Activated CD4-positive, alpha-beta T cell treated with anti-CD3 and anti-CD28 coated beads, Interleukin-2, amount 50 U/mL, for 16 hours (primary cell): ENCODE results near the gene SESTD1.
"Not testable (repeated sequence)": the region's sequence is repeated elsewhere in the genome, so short reads cannot be mapped to it uniquely, and the experiment has no call there.

Source experiments
- DNase-seq: peaks from one replicate; pipeline ENCODE4 v3.0.0-alpha.2; 2020

The SESTD1 gene

DNA sequence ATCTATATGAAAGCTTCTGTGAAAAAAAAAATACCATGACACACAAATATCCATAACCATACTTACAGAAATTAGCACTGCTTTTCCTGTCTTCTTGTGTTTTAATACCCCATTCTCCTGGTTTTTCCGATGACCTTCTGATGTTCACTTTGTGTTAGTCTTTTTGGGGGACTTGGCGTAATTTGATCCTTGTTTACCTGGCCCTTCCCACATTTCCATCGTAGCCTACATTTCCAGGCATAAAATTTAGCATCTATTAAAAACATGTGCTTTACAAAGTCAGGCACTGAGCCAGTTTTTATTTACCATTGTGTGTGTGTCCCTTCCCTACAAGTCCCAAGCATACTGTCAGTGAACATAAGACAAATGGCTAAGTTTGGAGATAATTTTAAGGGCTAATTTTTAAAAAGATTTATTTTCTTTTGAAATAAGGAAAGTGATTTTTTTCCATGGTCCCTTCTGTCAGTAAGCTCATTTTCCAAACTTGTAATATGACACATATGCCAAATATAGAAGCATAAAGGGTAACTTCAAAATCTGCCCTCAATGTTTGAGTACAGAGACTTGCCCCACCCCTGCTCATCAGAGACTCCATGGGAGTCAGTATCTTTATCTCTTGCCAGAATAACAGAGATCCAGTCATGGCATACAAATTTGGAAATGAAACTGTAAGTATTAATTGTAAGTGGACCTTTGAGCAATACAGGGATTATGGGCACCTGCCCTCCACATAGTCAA, 27.3 kb downstream of the SESTD1 start:
- no peak for DNase-seq

DNA sequence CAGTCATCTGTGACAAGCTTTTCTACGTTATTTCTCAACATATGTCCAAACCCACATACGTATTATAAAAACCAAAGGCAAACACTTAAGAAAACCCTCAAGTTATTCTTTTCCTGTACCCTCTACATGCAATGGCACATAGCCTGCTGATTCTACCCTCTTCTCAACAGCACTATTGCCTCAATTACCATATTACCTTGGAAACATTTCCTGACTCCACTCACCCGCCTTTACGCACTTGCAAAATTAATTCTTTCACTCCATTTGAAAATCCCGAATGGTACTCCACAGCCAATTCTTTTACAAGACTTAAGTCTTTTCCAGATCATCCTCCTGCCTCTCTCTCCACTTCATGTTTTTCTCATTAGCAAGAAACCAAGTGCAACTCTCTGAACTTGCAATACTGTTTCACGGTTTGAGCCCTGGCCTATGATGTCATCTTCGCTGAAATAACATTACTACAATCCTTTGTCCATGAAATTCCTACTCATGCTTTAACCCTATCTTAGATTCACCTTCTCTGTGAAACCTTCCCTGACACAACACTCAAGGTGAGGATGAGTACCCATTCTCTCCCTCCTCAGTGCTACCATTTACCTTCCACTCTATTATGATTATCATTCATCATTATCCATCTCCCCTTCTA, 29.0 kb downstream of the SESTD1 start:
- DNase-seq: no peak

DNA sequence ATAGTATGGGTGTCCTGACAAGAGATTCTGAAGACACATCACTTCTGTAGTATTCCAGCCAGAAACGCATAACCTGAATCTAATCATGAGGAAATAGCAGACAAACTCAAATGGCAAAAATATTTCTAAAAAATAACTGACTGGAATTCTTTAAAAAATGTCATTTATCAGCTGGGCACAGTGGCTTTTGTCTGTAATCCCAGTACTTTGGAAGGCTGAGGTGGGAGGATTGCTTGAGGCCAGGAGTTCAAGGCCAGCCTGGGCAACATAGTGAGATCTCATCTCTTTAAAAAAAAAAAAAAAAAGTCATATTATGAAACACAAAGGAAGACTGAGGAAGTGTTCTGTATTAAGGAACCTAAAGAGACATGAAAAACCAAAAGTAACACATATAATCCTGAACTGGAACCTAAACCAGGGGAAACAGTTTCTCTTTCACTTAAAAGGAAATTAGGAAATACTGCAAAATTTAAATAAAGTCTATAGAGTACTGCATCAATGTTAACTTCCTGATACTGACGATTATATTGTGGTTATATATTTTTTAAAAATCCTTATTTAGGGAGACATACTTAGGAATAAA, 29.9 kb downstream of the SESTD1 start:
- DNase-seq: no peak

DNA sequence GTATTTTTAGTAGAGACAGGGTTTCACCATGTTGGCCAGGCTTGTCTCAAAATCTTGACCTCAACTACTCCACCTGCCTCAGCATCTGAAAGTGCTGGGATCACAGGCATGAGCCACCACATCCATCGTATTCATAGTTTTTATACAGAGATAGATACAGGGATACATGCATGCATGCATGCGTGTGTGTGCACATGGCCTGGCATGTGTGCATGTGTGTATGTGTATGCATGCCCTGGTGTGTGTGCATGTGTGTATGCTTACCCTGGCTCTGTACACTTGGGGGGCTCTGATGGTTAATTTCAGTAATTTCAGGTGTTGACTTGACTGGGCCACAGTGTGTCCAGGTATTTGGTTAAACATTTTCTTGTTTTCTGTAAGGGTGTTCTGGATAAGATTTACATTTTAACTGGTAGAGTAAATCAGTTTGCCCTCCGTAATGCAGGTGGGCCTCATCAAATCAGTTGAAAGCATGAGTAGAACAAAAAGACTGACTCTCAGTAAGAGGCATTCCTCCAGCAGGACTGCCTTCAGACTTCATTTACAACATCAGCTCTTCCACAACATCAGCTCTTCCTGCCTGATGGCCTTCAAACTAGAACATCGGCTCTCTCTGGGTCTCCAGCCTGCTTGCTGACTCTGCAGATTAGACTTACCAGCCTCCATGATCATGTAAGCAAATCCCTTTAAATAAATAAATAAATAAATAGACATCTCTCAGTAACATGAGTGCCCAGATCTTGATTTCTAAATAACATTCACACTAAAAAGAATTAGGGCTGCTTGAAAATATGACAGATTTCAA, 30.8 kb downstream of the SESTD1 start:
- DNase-seq: no peak

DNA sequence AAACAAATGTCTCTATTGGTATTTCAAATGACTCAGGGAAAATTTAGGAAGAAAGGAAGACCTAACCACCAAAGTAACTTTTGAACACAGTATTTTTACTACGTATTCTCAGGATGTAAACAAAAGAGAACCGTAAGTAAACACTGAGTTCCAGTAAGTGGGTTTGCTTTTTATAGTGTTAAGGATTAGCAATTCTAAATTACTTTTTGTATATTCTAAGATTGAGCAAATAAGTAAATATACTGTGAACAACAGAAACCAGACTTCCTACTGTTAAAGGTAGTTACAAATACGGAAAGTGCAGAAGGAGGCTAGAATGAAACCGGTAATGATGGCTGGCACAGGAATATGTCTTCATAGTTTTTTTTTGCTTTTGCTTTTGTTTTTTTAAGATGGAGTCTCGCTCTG, 31.5 kb downstream of the SESTD1 start:
- no peak for DNase-seq

DNA sequence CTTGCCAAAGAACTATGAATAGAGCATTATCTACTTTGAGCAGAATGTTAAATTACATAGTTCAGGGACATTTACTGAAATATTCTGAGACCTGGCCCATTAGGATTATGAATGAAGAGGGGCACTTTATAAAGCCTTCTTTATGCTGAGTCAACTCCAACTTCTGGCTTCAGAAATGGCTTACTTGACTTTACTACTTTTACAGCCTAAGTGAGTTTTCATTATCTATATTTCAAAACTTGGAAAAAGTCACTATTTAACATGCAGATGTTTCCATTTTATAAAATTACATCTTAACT, 37.7 kb downstream of the SESTD1 start:
- no peak for DNase-seq

DNA sequence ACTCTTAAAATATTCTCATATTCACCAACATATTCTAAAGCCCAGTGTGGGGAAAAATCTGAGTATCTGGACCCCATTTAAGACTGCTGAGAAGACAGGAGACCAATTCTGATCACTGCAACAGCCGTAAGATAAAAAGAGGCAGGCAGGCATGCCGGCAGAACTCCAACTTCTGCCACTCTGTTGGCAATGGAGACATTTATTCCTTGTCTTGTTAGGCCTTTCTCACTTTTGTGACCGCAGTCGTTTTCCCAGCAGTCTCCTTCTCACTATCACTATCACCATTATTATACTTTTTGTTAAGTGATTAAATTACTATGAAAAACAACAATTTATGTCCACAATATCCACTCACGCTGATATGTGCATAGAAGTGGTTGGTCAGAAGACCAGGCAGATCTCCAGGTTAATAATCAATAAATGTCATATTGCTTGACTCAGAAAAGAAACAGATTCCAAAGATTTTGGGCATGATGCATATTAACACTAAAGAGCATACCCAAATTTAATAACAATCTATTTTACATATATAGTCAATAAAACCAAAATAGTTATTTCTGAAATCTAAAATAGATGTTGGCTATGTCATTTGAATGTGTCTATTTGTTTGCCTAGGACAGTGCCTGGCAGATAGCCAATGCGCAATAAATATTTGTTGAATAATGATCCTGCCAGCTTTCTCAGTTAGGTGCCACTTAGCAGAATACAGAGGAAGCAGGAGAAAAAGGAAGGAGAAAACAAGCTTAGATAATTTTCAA, 38.2 kb downstream of the SESTD1 start:
- no peak for DNase-seq

DNA sequence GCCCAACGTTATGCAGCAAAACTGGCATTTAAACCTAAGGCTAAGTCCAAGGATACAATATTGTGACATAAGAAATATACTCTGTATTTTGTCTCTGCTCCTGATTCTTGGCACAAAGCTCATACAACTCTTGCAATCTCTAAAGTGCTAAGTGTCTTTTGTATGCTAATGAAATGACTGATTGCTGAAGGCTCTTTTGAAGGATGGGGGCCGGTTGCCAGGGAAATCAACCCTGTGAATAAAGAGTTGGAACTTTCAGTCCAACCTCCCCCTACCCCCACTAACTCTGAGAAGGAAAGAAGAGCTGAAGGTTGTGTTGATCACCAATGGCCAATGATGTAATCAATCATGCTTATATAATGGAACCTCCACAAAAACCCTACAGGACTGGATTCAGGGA, 40.3 kb downstream of the SESTD1 start:
- no peak for DNase-seq

DNA sequence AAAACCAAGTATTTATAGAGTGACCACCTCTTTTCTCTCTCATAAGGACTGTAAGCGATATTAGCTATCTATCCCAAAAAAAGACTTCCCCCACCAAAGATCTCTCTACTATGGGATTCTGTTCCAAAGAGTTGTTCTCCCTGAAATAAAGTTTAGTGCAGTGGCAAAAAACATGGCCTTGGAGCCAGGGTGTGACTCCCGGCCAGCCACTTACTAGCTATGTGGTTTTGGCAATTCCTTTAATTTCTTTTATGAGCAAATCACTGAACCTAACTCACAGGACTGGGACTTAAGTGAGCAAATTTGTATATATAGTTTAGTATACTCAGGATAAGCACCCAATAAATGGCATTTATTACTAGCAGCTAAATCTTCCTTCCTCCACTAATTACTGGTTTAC, 42.6 kb downstream of the SESTD1 start:
- DNase-seq: no peak

DNA sequence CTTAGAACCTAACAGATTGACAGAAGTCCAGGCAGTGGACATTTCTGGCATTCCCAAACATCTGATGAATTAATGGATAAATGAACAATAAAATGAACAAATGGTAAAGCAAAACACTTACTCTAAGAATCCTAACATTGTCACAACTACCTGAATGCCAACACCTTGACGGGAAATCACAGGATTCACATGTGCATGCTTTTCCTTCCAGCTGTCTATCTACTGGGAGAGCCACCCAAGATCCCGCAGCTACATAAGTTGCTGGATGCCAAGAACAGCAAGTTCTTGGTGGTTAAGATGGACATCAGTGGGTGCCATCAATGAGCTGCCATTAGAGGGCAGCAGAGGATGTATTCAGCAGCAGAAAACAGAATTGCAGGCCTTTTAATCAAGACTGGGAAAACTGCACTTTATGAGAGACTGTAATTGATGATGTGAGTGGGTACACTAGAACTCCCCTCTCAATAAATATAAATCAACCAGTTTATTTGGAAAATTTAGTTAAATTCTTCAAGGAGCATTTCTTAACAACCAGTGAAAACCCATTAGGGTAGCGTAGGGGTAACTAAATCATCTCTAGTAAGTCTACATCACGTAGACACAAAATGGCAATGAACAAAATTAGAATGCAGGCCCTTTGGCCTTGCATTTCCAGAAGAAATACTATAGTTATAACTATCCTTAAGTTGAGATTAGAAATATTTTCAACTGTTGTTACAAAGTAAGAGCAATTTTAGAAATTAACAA, 45.6 kb downstream of the SESTD1 start:
- DNase-seq: peak; percentile 51

DNA sequence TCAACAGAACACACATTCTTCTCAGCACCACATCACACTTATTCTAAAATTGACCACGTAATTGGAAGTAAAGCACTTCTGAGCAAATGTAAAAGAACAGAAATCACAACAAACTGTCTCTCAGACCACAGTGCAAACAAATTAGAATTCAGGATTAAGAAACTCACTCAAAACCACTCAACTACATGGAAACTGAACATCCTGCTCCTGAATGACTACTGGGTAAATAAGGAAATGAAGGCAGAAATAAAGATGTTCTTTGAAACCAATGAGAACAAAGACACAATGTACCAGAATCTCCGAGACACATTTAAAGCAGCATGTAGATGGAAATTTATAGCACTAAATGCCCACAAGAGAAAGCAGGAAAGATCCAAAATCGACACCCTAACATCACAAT, 50.0 kb downstream of the SESTD1 start:
- not testable (repeated sequence) for DNase-seq

DNA sequence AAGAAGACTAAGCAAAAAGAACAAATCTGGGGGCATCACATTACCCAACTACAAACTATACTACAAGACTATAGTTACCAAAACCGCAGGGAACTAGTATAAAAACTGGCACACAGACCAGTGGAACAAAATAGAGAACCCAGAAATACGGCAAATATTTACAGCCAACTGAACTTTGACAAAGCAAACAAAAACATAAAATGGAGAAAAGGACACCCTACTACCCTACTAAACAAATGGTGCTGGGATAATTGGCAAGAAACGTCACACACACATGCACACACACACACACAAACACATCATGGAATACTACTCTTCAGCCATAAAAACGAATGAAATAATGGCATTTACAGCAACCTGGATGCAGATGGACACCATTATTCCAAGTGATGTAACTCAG, 53.3 kb downstream of the SESTD1 start:
- no peak for DNase-seq

DNA sequence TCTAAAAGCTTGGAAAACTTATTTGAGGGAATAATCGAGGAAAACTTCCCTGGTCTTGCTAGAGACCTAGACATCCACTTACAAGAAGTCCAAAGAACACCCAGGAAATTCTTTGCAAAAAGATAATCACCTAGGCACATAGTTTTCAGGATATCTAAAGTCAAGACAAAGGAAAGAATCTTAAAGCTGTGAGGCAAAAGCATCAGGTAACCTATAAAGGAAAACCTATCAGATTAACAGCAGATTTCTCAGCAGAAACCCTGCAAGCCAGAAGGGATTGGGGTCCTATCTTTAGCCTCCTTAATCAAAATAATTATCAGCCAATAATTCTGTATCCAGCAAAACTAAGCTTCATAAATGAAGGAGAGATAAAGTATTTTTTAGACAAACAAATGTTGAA, 56.4 kb downstream of the SESTD1 start:
- DNase-seq: not testable (repeated sequence)

DNA sequence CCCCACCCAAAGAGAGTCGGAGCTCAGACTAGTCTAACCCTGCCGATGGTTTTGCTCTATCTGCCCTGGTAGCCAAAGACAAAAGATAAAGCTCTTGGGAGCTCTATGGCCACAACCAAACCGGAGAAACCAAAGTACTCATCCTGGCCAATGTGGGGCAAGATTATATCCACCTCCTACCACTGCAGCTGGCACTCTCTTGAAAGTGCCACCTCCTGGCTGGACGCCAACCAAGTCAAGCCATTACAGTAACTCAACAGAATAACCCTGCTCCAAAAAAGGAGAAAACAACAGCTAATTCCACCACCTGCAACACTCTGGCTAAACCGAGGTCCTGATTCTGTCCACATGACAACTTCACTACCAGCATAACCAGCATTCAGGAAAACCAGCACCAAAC, 57.6 kb downstream of the SESTD1 start:
- DNase-seq: no peak

DNA sequence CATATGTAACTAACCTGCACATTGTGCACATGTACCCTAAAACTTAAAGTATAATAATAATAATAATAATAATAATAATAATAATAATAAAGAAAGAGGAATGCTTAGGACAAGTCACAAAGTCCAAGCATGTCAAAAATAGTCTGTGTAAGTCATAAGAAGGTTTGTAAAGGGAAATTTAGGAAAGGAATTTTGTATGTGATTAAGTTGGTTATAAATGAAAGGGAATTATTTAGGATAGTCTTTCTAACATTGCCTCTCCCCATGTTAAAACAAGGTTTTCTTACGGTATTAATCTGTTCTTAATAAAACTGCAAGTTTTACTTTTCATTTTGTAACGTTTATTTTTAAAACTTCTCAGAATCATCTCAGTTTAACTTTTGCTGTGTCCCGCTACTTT, 62.8 kb downstream of the SESTD1 start:
- DNase-seq: no peak

DNA sequence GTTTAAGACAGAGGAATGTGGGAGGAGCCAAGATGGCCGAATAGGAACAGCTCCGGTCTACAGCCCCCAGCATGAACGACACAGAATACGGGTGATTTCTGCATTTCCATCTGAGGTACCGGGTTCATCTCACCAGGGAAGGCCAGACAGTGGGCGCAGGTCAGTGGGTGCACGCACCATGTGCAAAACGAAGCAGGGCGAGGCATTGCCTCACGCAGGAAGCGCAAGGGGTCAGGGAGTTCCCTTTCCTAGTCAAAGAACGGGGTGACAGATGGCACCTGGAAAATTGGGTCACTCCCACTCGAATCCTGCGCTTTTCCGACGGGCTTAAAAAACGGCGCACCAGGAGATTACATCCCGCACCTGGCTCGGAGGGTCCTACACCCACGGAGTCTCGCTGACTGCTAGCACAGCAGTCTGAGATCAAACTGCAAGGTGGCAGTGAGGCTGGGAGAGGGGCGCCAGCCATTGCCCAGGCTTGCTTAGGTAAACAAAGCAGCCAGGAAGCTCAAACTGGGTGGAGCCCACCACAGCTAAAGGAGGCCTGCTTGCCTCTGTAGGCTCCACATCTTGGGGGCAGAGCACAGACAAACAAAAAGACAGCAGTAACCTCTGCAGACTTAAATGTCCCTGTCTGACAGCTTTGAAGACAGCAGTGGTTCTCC, 68.6 kb downstream of the SESTD1 start:
- not testable (repeated sequence) for DNase-seq

DNA sequence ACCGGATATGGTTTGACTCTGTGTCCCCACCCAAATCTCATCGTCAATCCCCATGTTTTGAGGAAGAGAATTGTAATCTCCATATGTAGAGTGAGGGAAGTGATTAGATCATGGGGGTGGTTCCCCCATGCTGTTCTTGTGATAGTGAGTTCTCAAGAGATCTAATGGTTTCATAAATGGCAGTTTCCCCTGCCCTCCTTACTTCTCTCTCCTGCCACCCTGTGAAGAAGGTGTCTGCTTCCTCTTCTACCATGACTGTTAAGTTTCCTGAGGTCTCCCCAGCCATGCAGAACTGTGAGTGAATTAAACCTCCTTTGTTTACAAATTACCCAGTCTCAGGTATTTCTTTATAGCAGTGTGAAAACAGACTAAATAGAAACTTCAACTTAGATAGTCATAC, 69.5 kb downstream of the SESTD1 start:
- DNase-seq: no peak

DNA sequence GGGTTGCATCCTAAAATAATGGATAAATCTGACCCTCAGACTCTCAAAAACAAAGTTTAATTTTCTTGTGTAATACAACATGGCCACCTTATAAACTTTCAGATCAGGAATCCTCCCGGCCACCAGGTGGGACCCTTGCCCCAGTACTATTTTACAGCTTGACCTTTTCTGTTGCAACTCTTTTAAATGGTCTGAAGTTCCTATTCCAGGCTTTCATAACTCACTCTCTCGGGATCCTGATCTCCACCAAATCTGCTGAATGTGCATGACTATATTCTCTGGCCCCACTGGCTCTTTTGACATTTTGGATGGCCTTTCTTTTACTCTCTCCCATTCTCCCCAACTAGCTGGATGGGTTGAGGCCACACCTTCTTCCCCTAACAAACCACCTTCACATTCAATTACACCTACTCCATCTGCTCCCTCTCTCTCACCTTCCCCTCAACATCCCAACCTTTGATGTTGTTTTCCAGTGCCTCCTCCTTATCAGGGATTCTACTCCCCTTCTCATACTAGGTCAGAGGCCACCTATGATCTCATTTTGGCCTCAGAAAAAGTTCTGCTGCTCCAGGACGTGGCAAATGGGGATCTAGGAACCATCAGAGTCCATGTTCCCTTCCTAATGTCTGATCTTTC, 70.8 kb downstream of the SESTD1 start:
- no peak for DNase-seq

DNA sequence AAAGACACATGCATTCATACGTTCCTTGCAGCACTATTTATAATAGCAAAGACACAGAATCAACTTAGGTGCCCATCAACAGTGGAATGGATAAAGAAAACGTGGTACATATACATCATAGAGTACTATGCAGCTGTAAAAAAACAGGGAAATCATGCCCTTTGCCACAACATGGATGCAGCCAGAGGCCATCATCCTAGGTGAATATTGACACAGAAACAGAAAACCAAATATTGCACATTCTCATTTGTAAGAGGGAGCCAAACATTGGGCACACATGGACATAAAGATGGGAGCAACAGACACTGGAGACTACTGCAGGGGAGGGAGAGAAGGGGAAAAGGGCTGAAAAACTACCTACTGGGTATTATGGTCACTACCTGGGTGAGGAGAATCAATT, 73.5 kb downstream of the SESTD1 start:
- no peak for DNase-seq

DNA sequence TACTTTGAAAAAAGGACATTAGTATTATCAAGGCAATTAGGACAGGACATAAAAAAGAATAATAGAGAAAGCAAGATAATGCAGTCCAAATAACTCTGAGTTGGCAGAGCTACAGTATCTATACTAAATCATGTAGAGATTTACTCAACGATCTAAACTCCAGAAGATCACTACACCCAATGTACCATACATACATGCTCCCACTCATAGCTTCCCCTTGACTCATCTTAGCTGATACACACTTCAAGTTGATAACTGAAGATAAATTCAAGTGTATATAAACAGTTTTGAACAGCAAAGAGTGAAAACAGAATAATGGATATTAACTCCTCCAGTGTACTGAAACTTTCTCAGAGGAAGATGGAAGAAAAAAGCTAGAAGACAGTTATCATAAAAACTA, 78.5 kb downstream of the SESTD1 start:
- DNase-seq: no peak

DNA sequence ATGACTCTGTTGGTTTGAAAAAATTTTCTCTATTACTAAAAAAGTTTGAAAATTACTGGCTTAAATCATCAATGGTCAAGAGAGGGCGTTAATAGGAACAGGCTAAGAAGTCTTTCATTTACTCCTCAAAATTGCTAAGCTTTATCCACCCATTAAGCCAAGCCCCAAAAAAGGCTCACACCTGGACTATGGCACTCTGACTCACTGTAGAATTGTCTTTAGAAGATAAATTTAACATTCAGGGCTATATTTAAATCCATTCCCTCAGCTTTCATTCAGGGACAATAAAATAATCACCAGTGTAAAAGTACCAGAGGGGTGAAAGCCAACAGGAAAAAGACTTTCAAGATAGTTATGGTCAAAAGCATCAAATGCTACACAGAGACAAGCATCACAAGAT, 80.0 kb downstream of the SESTD1 start:
- no peak for DNase-seq
